ACC112 (cell line): Measurements from ENCODE around the gene CA12.

Source experiments
- H2AFZ ChIP-seq: fragments of 200-600 bp; sonication (generic); one replicate; pipeline ENCODE4 v1.6.0; 2017; ENCODE audit warnings: antibody characterized with exemption, low read length; ENCODE audit not compliant: unreplicated experiment
- H3K27ac ChIP-seq: fragments of 200-600 bp; sonication (generic); 2 replicates; pipeline ENCODE4 v1.5.1; 2014; ENCODE audit warnings: low read depth, mild to moderate bottlenecking, antibody characterized with exemption, low read length, moderate library complexity
- H3K27me3 ChIP-seq: fragments of 200-600 bp; sonication (generic); 2 replicates; pipeline ENCODE4 v1.6.1; 2014; ENCODE audit warnings: mild to moderate bottlenecking, antibody characterized with exemption, low read length, moderate library complexity, mixed read lengths; ENCODE audit not compliant: insufficient read depth
- H3K36me3 ChIP-seq: fragments of 200-600 bp; sonication (generic); 2 replicates; pipeline ENCODE4 v1.6.1; 2016; ENCODE audit warnings: mild to moderate bottlenecking, antibody characterized with exemption, low read length, moderate library complexity, mixed read lengths; ENCODE audit not compliant: insufficient read depth
- H3K4me1 ChIP-seq: fragments of 200-600 bp; sonication (generic); one replicate; pipeline ENCODE4 v1.6.1; 2016; ENCODE audit warnings: low read length, mixed read lengths; ENCODE audit not compliant: insufficient read depth, unreplicated experiment, control insufficient read depth
- H3K4me3 ChIP-seq: fragments of 200-600 bp; sonication (generic); 2 replicates; pipeline ENCODE4 v1.5.1; 2014; ENCODE audit warnings: mild to moderate bottlenecking, low read depth, low read length
- H3K79me2 ChIP-seq: fragments of 200-600 bp; sonication (generic); one replicate; pipeline ENCODE4 v1.6.0; 2016; ENCODE audit warnings: low read length; ENCODE audit not compliant: control insufficient read depth, unreplicated experiment, insufficient read depth

The CA12 gene

DNA sequence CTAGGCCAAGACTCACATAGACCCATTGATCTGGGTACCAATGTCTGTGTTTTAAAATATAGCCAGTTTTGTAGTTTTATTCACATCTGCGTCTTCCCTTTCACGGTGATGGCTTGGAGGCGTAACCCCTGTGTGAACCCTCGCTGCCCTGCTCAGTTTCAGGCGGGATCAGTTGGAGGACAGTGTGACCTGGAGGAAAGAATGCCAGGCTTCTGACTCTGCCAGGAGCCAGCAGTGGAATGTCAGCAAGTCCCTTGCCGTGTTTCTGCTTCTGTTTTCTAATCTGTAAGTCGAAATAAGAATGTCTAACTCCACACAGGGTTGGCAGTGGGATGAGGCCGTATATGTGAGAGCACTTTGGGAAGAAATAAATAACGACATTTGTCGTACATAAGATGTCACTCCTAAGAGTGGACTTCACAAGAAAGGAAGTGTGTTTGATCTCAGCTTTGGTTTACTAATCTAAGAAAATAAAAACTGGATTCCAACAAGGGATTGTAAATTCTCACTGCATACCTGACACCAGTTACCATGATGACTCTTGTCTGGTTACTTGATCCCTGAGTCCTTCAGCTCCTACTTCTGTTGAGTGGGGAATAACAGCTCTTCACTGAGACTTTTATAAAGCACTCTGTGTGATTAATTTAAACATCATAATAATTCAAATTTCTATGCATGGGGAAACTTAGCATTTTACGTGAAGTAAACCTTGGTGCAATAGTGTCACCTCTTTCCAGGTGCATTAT is 6.3 kb upstream of the CA12 start:
- Histone ChIP-seq H3K27ac (no peak overlapping the region), H2AFZ (no peak overlapping the region), H3K36me3 (no peaks in the 10 kb centered on the region), H3K4me1 (peaks cover 8% of the 10 kb centered on the region), H3K4me3 (no peak overlapping the region), H3K27me3 (no peaks in the 10 kb centered on the region), H3K79me2 (no peaks in the 10 kb centered on the region)

DNA sequence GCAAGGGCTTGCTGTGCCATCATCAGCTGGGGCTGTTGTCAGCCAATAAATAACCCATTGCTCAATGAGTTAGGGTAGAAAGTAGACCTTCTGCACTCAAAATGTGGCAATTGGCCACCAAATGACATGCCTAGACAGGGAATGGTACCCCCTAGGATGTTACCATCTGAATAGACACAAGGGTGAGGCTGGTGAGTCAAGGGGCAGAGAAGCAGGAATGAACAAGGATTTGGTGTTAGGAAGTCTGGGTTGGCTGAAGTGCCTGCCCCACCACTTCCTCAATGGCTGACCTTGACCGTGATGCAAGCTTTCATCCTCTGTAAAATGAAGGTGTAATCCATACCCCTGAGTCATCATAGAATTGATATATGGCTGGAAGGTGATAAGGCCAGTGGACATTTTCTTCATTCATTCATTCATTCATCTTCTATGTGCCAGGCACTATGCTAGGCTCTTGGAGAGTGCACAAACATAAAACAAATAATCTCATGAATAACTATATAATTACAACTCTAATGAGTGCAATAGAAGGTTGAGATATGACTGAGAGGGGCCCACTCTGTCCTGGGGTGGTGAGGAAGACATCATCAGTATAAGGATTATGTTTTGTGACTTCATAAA is 4.4 kb upstream of the CA12 start:
- H3K36me3 ChIP-seq, result no peaks in the 10 kb centered on the region
- H3K27ac ChIP-seq, result no peak overlapping the region

DNA sequence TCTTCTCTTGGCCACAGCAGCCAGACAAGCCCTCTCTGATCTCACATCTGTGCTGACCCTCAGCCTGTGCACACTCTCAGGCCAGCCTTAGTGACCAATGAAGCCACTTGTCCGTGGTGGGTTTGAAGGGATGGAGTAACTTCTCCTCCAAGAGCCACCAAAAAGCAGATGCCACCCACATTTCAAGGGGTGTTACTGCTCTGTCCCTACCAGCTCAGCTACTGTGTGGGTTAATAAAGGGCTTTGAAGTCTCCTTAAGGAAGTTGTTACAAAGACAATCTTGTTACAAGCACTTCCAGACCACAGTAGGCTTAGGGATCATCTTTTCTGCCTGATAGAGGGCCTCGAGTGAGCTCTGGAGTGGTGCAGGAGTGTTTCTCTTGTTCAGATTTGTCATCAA is 3.3 kb upstream of the CA12 start:
- H3K27ac ChIP-seq, result no peak overlapping the region
- peaks cover 11% of the 10 kb centered on the region for H3K4me1 ChIP-seq
- no peaks in the 10 kb centered on the region for H3K27me3 ChIP-seq
- H3K36me3 ChIP-seq, result no peaks in the 10 kb centered on the region
- no peak overlapping the region for H2AFZ ChIP-seq
- peaks cover 22% of the 10 kb centered on the region for H3K79me2 ChIP-seq
- no peak overlapping the region for H3K4me3 ChIP-seq

More for the DNA sequence above, 4.4 kb upstream of the CA12 start:
- Histone ChIP-seq H3K4me1 (peaks cover 8% of the 10 kb centered on the region), H2AFZ (no peak overlapping the region), H3K4me3 (no peak overlapping the region), H3K27me3 (no peaks in the 10 kb centered on the region), H3K79me2 (peaks cover 11% of the 10 kb centered on the region)

DNA sequence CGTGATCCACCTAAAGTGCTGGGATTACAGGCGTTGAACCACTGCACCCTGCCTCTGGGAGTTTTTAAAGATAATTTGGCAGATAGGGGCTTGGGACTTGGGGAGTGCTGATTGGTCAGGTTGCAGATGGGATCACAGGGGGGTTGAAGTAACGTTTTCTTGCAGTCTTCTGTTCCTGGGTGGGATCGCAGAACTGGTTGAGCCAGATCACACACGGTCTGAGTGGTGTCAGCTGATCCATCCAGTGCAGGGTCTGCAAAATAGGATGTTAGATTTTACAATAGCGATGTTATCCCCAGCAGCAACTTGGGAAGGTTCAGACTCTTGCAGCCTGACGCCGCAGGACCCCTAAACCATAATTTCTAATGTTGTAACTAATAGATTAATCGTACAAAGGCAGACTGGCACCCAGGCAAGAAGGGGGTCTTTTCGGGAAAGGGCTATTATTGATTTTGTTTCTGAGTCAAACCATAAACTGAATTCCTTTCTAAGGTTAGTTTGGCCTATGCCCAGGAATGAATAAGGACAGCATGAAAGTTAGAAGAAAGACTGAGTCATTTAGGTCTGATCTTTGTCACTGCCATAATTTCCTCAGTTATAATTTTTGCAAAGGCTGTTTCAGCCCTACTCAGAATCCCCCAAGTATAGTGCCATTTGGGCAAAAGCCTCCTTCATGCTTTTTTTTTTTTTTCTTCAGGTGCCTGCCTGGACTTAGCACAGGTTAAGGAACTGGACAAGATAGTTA is 1.5 kb upstream of the CA12 start:
- H3K4me3 ChIP-seq, result no peak overlapping the region; the same call in 1 of the 2 replicates
- no peak overlapping the region for H2AFZ ChIP-seq
- no peak overlapping the region for H3K27ac ChIP-seq
- peaks cover 27% of the 10 kb centered on the region for H3K4me1 ChIP-seq
- no peaks in the 10 kb centered on the region for H3K36me3 ChIP-seq
- H3K27me3 ChIP-seq, result no peaks in the 10 kb centered on the region
- peaks cover 40% of the 10 kb centered on the region for H3K79me2 ChIP-seq

GRCh38 chr15:63380808-63381282 is 801 bp downstream of the CA12 start:
- Histone ChIP-seq H3K36me3 (no peaks in the 10 kb centered on the region), H2AFZ (peak overlapping the region; percentile 85), H3K27me3 (no peaks in the 10 kb centered on the region), H3K27ac (peak overlapping the region; percentile 63), H3K4me1 (peaks cover 48% of the 10 kb centered on the region), H3K79me2 (peaks cover 59% of the 10 kb centered on the region), H3K4me3 (peak overlapping the region; percentile 98)

DNA sequence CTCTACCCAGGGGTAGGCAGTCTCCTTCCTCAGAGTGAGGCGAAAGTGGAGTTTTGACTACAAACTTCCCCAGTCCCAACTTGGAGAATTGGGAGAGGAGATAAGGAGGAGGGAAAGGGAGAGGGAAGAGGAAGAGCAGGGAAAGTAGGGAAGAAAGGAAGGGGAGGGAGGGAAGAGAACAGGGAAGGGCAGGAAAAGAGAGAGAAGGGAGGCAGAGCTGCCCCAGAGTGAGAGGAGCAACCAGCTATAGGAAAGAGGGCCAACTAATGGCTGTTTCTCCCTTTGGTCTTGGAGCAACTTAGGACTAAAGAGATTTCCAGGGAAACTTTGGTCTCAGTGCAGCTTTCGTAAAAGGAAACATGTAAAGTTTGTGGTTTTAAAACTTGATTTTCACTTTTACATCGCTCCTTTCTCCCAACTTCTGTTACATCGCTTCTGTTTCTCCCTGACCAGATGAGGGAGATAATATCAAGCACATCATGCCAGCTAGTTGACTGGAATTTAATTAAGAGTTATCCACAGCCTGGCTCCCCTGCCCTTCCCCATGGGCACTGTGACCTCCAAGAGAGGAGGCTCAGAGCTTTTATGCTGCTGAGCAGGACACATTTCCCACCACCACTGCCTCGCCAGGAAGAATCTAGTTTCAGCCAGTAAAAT is 1.4 kb downstream of the CA12 start:
- H2AFZ ChIP-seq, result peak overlapping the region; percentile 85
- H3K4me1 ChIP-seq, result peaks cover 53% of the 10 kb centered on the region
- H3K36me3 ChIP-seq, result no peaks in the 10 kb centered on the region
- H3K4me3 ChIP-seq, result peak overlapping the region; percentile 98
- H3K27ac ChIP-seq, result peak overlapping the region; percentile 63
- peaks cover 59% of the 10 kb centered on the region for H3K79me2 ChIP-seq
- H3K27me3 ChIP-seq, result no peaks in the 10 kb centered on the region

DNA sequence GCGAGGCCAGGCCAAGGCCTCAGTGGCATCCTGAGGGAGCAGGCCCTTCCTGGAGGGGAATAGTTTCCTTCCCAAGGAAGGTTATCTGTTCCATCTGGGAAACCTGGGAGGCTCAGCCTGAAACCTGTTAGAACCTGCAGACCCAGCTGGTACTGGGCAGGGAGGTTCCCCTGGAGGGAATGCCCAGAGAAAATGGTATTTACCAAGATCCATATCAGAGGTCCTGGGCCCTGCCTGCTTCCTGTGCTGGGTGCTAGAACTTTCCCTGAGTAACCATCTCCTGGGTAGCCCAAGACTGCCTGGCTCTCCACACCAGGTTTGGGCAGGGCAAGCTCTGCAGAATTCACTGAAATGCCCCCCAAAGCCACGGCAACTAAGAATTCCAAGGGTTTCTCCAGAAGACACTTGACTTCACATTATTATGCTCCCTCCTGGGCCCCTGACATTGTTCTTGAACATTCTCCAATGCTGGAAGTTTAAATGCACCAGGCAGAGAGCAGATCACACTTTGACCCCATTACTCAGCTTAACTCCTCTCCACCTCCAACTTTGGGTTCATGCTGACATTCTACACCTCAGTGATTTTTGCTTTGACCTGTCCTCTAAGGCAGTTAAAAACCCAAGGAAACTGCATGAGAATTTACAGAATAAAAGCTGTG is 2.0 kb downstream of the CA12 start:
- Histone ChIP-seq H3K79me2 (peaks cover 59% of the 10 kb centered on the region), H3K27me3 (no peaks in the 10 kb centered on the region), H3K4me1 (peaks cover 59% of the 10 kb centered on the region), H2AFZ (no peak overlapping the region), H3K4me3 (peak overlapping the region; percentile 98), H3K27ac (peak overlapping the region; percentile 63), H3K36me3 (no peaks in the 10 kb centered on the region)

DNA sequence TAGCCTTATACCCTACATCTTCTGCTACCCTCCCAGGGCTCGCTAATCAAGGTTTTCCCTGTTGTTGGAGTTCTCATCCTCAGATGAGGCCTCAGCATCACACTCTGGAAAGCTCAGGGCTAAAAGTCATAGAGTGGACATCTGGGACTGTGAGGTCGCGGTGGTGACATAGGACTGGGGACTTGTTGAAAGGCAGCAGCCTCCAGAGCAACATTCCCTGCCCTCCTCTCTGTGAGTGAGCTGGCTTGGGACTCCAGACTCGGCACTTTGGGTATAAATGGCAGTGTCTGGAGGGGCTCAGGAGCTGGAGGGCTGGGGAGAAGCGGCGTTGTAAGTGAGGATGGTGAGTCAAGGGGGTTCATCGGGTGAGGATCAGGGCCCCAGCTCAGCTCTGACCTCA is 2.7 kb downstream of the CA12 start:
- peak overlapping the region; percentile 7; the same call in 1 of the 2 replicates for H3K27ac ChIP-seq
- no peaks in the 10 kb centered on the region for H3K36me3 ChIP-seq
- peaks cover 66% of the 10 kb centered on the region for H3K4me1 ChIP-seq

GRCh38 chr15:63374686-63375520 is 6.7 kb downstream of the CA12 start:
- Histone ChIP-seq H3K27me3 (no peaks in the 10 kb centered on the region), H3K36me3 (no peaks in the 10 kb centered on the region), H3K4me3 (peak overlapping the region; percentile 59), H2AFZ (peak overlapping the region; percentile 29), H3K27ac (peak overlapping the region; percentile 97), H3K79me2 (peaks cover 61% of the 10 kb centered on the region), H3K4me1 (peaks cover 87% of the 10 kb centered on the region)

More for the DNA sequence above, 2.7 kb downstream of the CA12 start:
- H3K4me3 ChIP-seq, result peak overlapping the region; percentile 98
- H3K27me3 ChIP-seq, result no peaks in the 10 kb centered on the region
- peaks cover 64% of the 10 kb centered on the region for H3K79me2 ChIP-seq
- H2AFZ ChIP-seq, result no peak overlapping the region
